HEK293 (cell line): Measurements from ENCODE around the gene PIGS.

Source experiments
- CTCF ChIA-PET: fragments of 350-600 bp; formaldehyde crosslinking; extraction: SDS; loops from one replicate; lab custom pipeline; 2021; ENCODE audit warnings: antibody characterized with exemption; lab: Yijun Ruan, JAX
- POLR2A ChIA-PET: fragments of 300-600 bp; formaldehyde crosslinking; extraction: SDS; loops from one replicate; lab custom pipeline; 2020; ENCODE audit warnings: antibody characterized with exemption, inconsistent platforms; lab: Yijun Ruan, JAX
- H3K27ac ChIP-seq: fragments of 200-500 bp; sonication (Bioruptor generic); 2 replicates; pipeline ENCODE4 v1.5.1; 2014; ENCODE audit warnings: low read depth, low read length, control low read depth, inconsistent platforms; ENCODE audit errors: extremely low read depth
- H3K36me3 ChIP-seq, 2 experiments: fragments of 200-500 bp in 1 of 2; sonication (Bioruptor generic) in 1 of 2; 1 replicate in 1 of 2; 2 replicates in 1 of 2; pipeline ENCODE4 v1.5.1; 2014 to 2017; ENCODE audit warnings: inconsistent platforms in 2 of 2, low read length in 2 of 2; ENCODE audit not compliant: control insufficient read depth in 2 of 2, insufficient read depth in 1 of 2
- H3K4me1 ChIP-seq: fragments of 200-500 bp; sonication (Bioruptor generic); 2 replicates; pipeline ENCODE4 v1.5.1; 2014; ENCODE audit warnings: mild to moderate bottlenecking, low read length, inconsistent platforms; ENCODE audit not compliant: control insufficient read depth, insufficient read depth
- H3K4me3 ChIP-seq: 2 replicates; pipeline ENCODE4 v1.5.1; 2011; ENCODE audit warnings: low read depth, mild to moderate bottlenecking, control low read depth, low read length, moderate library complexity
- H3K9me3 ChIP-seq: fragments of 200-500 bp; sonication (Bioruptor generic); 2 replicates; pipeline ENCODE4 v1.5.1; 2014; ENCODE audit warnings: low read depth, low read length, inconsistent platforms; ENCODE audit not compliant: control insufficient read depth, insufficient read depth
- IKZF3 ChIP-seq: fragments of 450-650 bp; IDR thresholded peaks from 2 replicates; pipeline ENCODE4 v1.5.0; 2018; ENCODE audit warnings: missing biosample characterization, mild to moderate bottlenecking, missing genetic modification characterization, moderate library complexity
- INSM2 ChIP-seq: fragments of 450-650 bp; formaldehyde crosslinking; IDR thresholded peaks from 2 replicates; pipeline ENCODE4 v1.5.1; 2016; ENCODE audit warnings: missing biosample characterization, missing genetic modification characterization
- KLF16 ChIP-seq: fragments of 450-650 bp; formaldehyde crosslinking; IDR thresholded peaks from 2 replicates; pipeline ENCODE4 v1.5.1; 2017; ENCODE audit warnings: missing biosample characterization, missing genetic modification characterization
- KLF17 ChIP-seq: fragments of 450-650 bp; formaldehyde crosslinking; IDR thresholded peaks from 2 replicates; pipeline ENCODE4 v1.5.1; 2016; ENCODE audit warnings: missing biosample characterization, missing genetic modification characterization
- OSR2 ChIP-seq: fragments of 450-650 bp; formaldehyde crosslinking; IDR thresholded peaks from 2 replicates; pipeline ENCODE4 v1.5.1; 2016; ENCODE audit warnings: missing biosample characterization, missing genetic modification characterization
- PRDM2 ChIP-seq: fragments of 450-650 bp; formaldehyde crosslinking; IDR thresholded peaks from 2 replicates; pipeline ENCODE4 v1.5.1; 2016; ENCODE audit warnings: missing biosample characterization, missing genetic modification characterization, borderline replicate concordance
- YY1 ChIP-seq: fragments of 450-650 bp; formaldehyde crosslinking; IDR thresholded peaks from 2 replicates; pipeline ENCODE4 v1.5.1; 2018; ENCODE audit warnings: missing biosample characterization, missing genetic modification characterization
- YY2 ChIP-seq: fragments of 450-650 bp; formaldehyde crosslinking; IDR thresholded peaks from 2 replicates; pipeline ENCODE4 v1.5.1; 2016; ENCODE audit warnings: missing biosample characterization, missing genetic modification characterization
- ZBTB17 ChIP-seq: fragments of 450-650 bp; formaldehyde crosslinking; IDR thresholded peaks from 2 replicates; pipeline ENCODE4 v1.5.1; 2016; ENCODE audit warnings: missing biosample characterization, missing genetic modification characterization
- ZBTB26 ChIP-seq: fragments of 450-650 bp; formaldehyde crosslinking; optimal IDR thresholded peaks from 2 replicates; pipeline ENCODE3; 2016; ENCODE audit warnings: missing biosample characterization, mild to moderate bottlenecking, missing genetic modification characterization
- ZFP3 ChIP-seq: fragments of 450-650 bp; formaldehyde crosslinking; IDR thresholded peaks from 2 replicates; pipeline ENCODE4 v1.5.1; 2016; ENCODE audit warnings: low read depth, missing biosample characterization, missing genetic modification characterization
- ZFP69B ChIP-seq: fragments of 450-650 bp; formaldehyde crosslinking; IDR thresholded peaks from 2 replicates; pipeline ENCODE4 v1.5.1; 2016; ENCODE audit warnings: missing biosample characterization, missing genetic modification characterization
- ZIC2 ChIP-seq: fragments of 450-650 bp; formaldehyde crosslinking; IDR thresholded peaks from 2 replicates; pipeline ENCODE4 v1.5.1; 2016; ENCODE audit warnings: missing biosample characterization, missing genetic modification characterization
- ZNF140 ChIP-seq: fragments of 450-650 bp; formaldehyde crosslinking; IDR thresholded peaks from 2 replicates; pipeline ENCODE4 v1.5.1; 2016; ENCODE audit warnings: missing biosample characterization, missing genetic modification characterization
- ZNF2 ChIP-seq: fragments of 450-650 bp; formaldehyde crosslinking; IDR thresholded peaks from 2 replicates; pipeline ENCODE4 v1.5.1; 2016; ENCODE audit warnings: missing biosample characterization, missing genetic modification characterization
- ZNF211 ChIP-seq: fragments of 450-650 bp; formaldehyde crosslinking; IDR thresholded peaks from 2 replicates; pipeline ENCODE4 v1.5.1; 2016; ENCODE audit warnings: low read depth, missing biosample characterization, missing genetic modification characterization
- ZNF223 ChIP-seq: fragments of 450-650 bp; formaldehyde crosslinking; IDR thresholded peaks from 2 replicates; pipeline ENCODE4 v1.5.1; 2016; ENCODE audit warnings: missing biosample characterization, missing genetic modification characterization
- ZNF23 ChIP-seq: fragments of 450-650 bp; formaldehyde crosslinking; IDR thresholded peaks from 2 replicates; pipeline ENCODE4 v1.5.1; 2016; ENCODE audit warnings: missing biosample characterization, missing genetic modification characterization, borderline replicate concordance
- ZNF239 ChIP-seq: fragments of 450-650 bp; formaldehyde crosslinking; IDR thresholded peaks from 2 replicates; pipeline ENCODE4 v1.5.1; 2016; ENCODE audit warnings: missing biosample characterization, missing genetic modification characterization
- ZNF335 ChIP-seq: fragments of 450-650 bp; formaldehyde crosslinking; conservative IDR thresholded peaks from 2 replicates; pipeline ENCODE4 v1.5.1; 2016; ENCODE audit warnings: missing biosample characterization, missing genetic modification characterization
- ZNF391 ChIP-seq: fragments of 450-650 bp; formaldehyde crosslinking; IDR thresholded peaks from 2 replicates; pipeline ENCODE4 v1.5.1; 2016; ENCODE audit warnings: low read depth, missing biosample characterization, missing genetic modification characterization, borderline replicate concordance
- ZNF501 ChIP-seq: fragments of 450-650 bp; formaldehyde crosslinking; IDR thresholded peaks from 2 replicates; pipeline ENCODE4 v1.5.1; 2016; ENCODE audit warnings: missing biosample characterization, missing genetic modification characterization
- ZNF580 ChIP-seq: fragments of 450-650 bp; formaldehyde crosslinking; IDR thresholded peaks from 2 replicates; pipeline ENCODE4 v1.5.1; 2016; ENCODE audit warnings: missing biosample characterization, missing genetic modification characterization
- ZNF768 ChIP-seq: fragments of 450-650 bp; formaldehyde crosslinking; IDR thresholded peaks from 2 replicates; pipeline ENCODE4 v1.5.1; 2018; ENCODE audit warnings: missing biosample characterization, mild to moderate bottlenecking, missing genetic modification characterization
- ZNF777 ChIP-seq: fragments of 450-650 bp; formaldehyde crosslinking; IDR thresholded peaks from 2 replicates; pipeline ENCODE4 v1.5.1; 2017; ENCODE audit warnings: missing biosample characterization, missing genetic modification characterization, borderline replicate concordance

Gene PIGS

GRCh38 chr17:28599311-28600184, 28.2 kb upstream of the PIGS start (continued):
- TF ChIP-seq ZNF211 (tag by site-specific recombination): no peak
- TF ChIP-seq ZIC2 (tag by site-specific recombination): no peak
- TF ChIP-seq ZNF768 (tag by site-specific recombination): 0 out of 2 replicates have a peak, but pooled peaks have one; percentile 26
- TF ChIP-seq ZNF391 (tag by site-specific recombination): 0 out of 2 replicates have a peak, but pooled peaks have one; percentile 44
- 0 out of 2 replicates have a peak, but pooled peaks have one; percentile 22 for TF ChIP-seq OSR2
- no peak; the same call in 1 of the 2 replicates for TF ChIP-seq ZNF501 (tag by site-specific recombination)
- peak; percentile 88 for TF ChIP-seq IKZF3
- TF ChIP-seq PRDM2 (tag by site-specific recombination): no peak
- peak; percentile 96 for TF ChIP-seq ZFP69B (tag by site-specific recombination)
- TF ChIP-seq, all 188 proteins: peak for 50

GRCh38 chr17:28598799-28599310, 27.5 kb upstream of the PIGS start, which contains the start of gene SPAG5:
Gene SPAG5, minus strand, starts transcription at chr17:28599025. Its CDS starts 79 bp downstream, at chr17:28598946.
- Histone ChIP-seq H3K9me3 (no peaks in the 10 kb centered on the region), H3K27ac (peak within 1 kb of the TSS; percentile 90), H3K36me3 (peaks cover 27 to 41% of the 10 kb centered on the region in 2 experiments), H3K4me3 (peak within 1 kb of the TSS; percentile 87), H3K4me1 (no peaks in the 10 kb centered on the region)
- POLR2A ChIA-PET: interaction anchor here (0.6 to 3.0 kb wide), 19 partner anchors 10 to 121 kb away, joined by 3 to 30 read pairs (median 4); partner anchors contain the start of genes ALDOC, BLTP2, PIGS and RPL23A
- CTCF ChIA-PET: interaction anchor here (0.8 to 1.2 kb wide), 6 partner anchors 9 to 58 kb away, joined by 3 to 6 read pairs (median 4); no protein-coding TSS in a partner anchor
- TF ChIP-seq ZNF580 (tag by site-specific recombination) (peak; percentile 91), YY1 (peak; percentile 76), ZNF140 (tag by site-specific recombination) (no peak), ZNF2 (peak; percentile 72; the same call in 1 of the 2 replicates), ZNF777 (tag by site-specific recombination) (0 out of 2 replicates have a peak, but pooled peaks have one; percentile 24), KLF17 (tag by site-specific recombination) (0 out of 2 replicates have a peak, but pooled peaks have one; percentile 27), INSM2 (tag by site-specific recombination) (no peak), ZFP3 (no peak), ZNF23 (tag by site-specific recombination) (no peak), ZNF335 (tag by site-specific recombination) (peak; percentile 85), KLF16 (tag by site-specific recombination) (peak; percentile 65; the same call in 1 of the 2 replicates), ZNF239 (no peak), ZNF223 (tag by site-specific recombination) (no peak), ZBTB26 (tag by site-specific recombination) (peak; percentile 78), YY2 (tag by site-specific recombination) (peak; percentile 62; the same call in 1 of the 2 replicates), ZBTB17 (peak; percentile 85)
